AML-193 (cell line): ENCODE measurements around the gene LTV1.
"Not testable (repeated sequence)": the region's sequence is repeated elsewhere in the genome, so short reads cannot be mapped to it uniquely, and the experiment has no call there.

ENCODE experiments used
- DNase-seq, 2 experiments: peaks; one replicate each; lab custom pipeline; 2025; lab: John Stamatoyannopoulos, UW

The LTV1 gene

GRCh38 chr6:143842461-143842901 is 657 bp upstream of the LTV1 start:
- no peak for DNase-seq

DNA sequence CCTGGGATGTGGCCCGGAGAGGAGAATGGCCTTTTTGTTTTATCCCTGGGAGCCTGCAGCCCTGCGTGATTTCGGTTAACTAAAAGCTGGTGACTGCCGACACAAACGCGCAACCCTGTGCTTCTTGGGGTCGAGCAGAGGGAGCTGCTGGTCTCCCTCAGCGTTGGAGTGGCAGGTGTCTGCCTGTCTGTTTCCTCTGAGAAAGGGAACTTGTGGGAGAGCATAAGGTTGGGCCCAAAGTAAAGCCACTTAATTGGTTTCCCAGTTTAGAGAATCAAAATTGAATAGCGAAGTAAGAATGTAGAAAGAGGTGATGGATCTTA is 500 bp downstream of the LTV1 start:
- DNase-seq = peak; percentile 30 to 52

DNA sequence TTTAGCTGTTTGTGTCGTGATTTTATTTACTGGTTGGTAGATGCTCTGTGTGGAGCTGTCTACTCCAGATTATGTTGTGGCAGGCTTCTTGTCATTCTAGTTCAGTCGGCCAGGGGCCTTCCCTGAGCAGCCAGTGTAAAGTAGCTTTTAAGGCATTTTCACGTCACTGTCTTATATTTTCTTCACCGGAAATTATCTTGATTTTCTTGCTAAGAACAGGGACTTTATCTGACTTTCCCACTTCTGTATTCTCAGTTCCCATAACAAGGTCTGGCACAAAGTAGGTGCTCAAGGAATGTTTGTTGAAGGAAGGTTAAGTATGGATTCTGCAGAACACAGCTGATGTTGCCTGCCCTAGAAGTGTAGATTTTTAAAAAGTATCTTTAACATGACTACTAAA is 868 bp downstream of the LTV1 start:
- DNase-seq = no peak

- peak; percentile 92 to 96 for DNase-seq
Measured at GRCh38 chr6:143845033-143845432, 1.9 kb downstream of the LTV1 start.

DNA sequence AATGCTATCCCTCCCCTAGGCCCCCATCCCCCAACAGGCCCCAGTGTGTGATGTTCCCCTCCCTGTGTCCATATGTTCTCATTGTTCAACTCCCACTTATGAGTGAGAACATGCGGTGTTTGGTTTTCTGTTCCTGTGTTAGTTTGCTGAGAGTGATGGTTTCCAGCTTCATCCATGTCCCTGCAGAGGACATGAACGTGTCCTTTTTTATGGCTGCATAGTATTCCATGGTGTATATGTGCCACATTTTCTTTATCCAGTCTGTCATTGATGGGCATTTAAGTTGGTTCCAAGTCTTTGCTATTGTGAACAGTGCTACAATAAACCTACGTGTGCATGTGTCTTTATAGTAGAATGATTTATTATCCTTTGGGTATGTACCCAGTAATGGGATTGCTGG is 8.6 kb downstream of the LTV1 start:
- DNase-seq = not testable (repeated sequence)

- DNase-seq = not testable (repeated sequence)
Measured at GRCh38 chr6:143855057-143855456, 11.9 kb downstream of the LTV1 start.

GRCh38 chr6:143856762-143857161 is 13.6 kb downstream of the LTV1 start:
- DNase-seq = not testable (repeated sequence)

GRCh38 chr6:143857651-143858050 is 14.5 kb downstream of the LTV1 start:
- no peak for DNase-seq

- no peak for DNase-seq
Measured at GRCh38 chr6:143859891-143860660, 16.9 kb downstream of the LTV1 start.

DNA sequence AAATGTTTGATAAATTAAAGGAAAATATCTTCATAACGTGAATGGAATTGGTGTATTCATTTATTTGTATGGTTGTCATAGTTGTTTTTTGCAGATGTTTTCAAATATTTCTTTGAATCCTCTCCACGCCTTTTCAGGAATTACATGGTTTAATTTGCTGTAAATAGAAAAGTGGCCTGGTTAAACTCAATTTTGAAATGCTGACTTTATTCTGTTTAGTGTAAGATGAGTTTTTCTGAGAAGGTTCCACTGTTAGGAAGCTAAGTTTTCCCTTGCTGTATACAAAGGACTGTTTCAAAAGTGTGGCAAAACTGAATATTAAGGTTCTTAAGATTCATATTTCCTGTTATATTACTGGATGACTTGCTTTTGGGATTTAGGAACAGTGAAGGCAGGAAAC is 20.6 kb downstream of the LTV1 start:
- DNase-seq = no peak

- DNase-seq = no peak
Measured at GRCh38 chr6:143864234-143864633, 21.1 kb downstream of the LTV1 start, which contains the start of gene ZC2HC1B. Gene ZC2HC1B, plus strand, starts transcription at chr6:143864474. Its CDS starts 66 bp downstream, at chr6:143864540.

DNA sequence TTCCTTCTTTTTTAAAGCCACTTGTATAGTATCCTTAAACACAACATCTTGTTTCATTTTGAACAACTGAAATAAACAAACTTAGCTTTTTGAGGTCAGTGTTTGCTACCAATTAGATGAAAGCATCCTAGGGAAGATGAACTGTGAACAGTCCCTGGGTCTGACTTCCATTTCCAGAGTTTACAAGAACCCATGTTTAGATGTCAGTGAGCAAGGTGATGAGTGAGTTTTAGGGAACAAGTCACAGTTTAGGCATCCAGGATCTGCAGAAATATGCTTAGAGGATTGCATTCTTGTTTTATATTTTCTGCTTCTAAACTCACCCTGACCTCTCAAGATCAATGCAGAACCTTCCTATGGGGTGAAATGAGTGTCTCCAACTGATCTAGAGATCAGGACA is 24.1 kb downstream of the LTV1 start:
- DNase-seq = no peak

GRCh38 chr6:143868808-143869207 is 25.7 kb downstream of the LTV1 start:
- not testable (repeated sequence) for DNase-seq

GRCh38 chr6:143871202-143871730 is 28.1 kb downstream of the LTV1 start:
- not testable (repeated sequence) for DNase-seq

- DNase-seq = no peak
Measured at GRCh38 chr6:143872201-143872600, 29.1 kb downstream of the LTV1 start.

- DNase-seq = not testable (repeated sequence)
Measured at GRCh38 chr6:143873600-143873999, 30.5 kb downstream of the LTV1 start.

GRCh38 chr6:143874503-143874902 is 31.4 kb downstream of the LTV1 start:
- not testable (repeated sequence) for DNase-seq

DNA sequence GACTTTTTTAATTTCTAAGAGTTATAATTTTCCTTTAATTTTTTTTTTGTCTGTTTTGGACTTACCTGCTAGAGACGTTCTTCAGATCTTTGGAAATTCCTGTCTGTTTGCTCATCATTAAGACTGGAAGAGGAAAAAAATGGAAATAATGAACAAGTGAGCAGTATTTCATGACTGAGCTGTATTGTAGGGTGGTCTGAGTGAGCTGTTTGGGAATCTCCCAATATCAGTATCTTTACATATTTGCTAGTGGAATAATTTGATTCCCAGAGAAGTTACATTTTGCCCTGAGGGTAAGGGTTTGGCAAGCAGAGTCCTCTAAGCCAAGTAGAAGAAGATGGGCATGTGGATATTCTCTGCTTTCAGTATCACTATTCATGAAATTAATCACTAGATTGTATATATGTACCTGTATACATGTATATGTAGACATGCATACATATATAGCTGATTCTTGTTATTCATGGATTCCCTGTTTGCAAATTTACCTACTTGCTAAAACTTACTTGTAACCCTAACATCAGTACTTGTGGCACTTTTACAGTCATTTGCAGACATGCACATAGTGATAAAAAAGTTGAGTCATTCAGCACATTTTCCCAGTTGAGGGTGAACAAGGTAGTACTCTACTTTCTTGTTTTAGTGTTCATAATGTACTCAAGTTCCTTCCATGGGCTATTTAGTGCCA is 34.6 kb downstream of the LTV1 start:
- no peak for DNase-seq

DNA sequence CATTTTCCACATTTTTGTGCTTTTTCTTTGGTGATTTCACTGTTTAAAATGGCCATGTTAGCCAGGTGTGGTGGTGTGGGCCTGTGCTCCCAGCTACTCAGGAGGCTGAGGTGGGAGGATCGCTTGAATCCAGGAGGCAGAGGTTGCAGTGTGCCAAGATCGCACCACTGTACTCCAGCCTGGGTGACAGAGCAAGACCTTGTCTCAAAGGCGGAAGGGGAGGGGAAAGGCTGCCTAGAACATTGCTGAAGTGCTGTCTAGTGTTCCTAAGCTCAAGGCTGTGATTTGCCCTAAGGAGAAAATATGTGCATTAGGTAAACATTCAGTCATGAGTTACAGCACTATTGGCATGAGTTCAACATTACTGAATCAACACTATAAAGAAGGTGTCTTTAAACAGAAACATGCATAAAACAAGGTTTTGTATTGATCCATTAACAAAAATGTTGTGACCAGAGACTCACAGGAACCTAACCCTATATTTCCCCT is 35.2 kb downstream of the LTV1 start:
- no peak for DNase-seq

- no peak for DNase-seq
Measured at GRCh38 chr6:143880412-143880811, 37.3 kb downstream of the LTV1 start.

DNA sequence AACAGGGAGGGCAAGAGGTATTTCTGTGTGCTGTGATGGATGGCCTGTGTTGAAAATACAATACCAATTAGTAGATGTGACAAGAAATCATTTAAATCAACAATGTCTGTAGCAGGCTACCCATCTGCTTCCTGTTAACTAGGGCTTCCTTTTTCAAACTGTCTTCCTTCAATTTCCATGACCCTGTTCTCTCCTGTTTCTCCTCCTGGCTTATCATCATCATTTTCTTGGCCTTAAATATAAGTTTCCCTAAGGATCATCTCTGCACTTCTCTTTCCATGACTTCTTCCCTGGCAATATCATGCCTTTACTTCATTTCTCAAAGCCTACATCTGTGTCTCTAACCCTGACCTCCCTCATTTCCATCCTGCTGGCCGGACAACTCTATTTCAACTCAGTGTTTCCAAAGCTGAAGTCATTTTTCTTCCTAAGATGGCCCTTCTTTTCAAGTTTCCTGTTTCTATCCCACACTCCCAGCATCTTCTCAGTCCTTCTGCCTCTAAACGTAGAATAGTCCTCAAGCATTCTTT is 39.3 kb downstream of the LTV1 start:
- peak; percentile 12 for DNase-seq

DNA sequence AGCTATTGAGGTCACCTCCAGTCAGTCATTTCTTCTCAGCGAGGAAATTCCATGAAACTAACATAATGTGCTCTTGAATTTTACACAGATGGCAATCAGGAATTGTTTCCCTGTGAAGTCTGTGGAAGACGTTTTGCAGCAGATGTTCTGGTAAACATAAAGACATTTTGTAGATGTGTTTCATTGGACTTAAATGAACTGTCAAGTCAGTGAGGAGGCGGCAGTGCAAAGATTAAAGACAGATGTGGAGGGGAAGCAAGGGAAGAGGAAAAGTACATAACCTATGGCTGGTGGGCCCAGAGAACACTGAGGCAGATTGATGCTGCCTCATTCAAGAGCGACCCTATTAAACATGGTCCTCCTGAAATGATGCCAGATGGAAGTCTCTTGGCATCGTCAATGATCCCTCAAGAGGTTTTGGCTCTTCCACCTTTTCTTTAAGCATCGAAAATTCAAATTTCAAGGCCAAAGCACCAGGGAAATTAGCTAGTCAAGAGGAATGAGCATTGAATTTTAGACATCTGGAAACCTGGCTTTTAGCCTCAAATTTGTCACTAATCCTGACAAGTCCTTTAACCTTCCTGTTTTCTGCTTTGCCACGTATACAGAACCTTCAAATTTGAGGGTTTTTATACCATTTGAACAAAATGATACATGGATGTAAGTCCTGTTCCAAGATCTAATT is 41.2 kb downstream of the LTV1 start:
- no peak for DNase-seq
